Measurements from ENCODE around the gene DDX51.

The DDX51 gene

DNA sequence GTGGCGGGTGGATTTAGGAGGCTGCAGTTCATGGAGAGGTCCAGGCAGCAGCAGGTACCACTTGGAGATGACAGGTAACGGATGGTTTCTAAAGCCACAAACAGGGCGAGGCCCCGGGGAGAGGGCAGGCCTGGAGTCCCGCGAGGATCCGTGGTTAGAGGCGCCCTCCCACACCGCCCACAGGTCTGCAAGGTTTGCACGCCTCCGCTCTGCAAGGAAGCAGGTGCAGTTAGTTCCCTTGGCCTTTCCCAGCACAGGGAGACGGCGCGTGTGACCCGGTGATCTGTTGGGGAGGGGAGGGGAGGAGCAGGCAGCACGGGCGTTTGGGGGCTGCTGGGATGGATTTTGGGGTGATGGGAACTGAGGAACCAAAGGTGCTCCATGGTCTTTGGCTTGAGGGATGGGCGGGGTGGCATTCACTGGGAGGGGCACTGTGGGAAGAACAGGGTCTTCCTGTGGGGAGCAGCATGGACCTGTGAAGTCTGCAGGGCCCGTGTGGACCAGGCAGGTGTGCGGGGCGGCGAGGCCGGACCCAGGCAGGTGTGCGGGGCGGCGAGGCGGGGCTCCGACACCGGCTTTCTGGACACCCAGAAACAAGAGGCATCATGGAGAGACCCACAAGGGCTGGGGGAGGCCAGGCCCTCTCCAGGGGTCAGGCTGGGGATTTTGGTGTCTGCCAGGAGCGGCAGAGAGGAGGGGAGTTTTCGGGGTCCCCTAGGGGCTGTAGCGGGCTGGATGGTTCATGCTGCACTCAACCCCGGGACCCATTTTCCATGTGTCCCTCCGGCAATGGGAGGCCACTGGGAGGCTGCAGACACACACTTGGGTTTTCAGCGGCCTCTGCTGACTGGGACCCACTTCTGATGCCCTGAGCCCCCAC lies 29.3 kb upstream of the DDX51 start:
- H3K27ac Mint-ChIP-seq, result no peak overlapping the region
- no peaks in the 10 kb centered on the region for H3K36me3 Mint-ChIP-seq
- H3K4me1 Mint-ChIP-seq, result peaks cover 20% of the 10 kb centered on the region
- H3K27me3 Mint-ChIP-seq, result peaks cover 47% of the 10 kb centered on the region
- no peaks in the 10 kb centered on the region for H3K9me3 Mint-ChIP-seq
- no peak for ATAC-seq
- H3K4me3 Mint-ChIP-seq, result no peak overlapping the region

DNA sequence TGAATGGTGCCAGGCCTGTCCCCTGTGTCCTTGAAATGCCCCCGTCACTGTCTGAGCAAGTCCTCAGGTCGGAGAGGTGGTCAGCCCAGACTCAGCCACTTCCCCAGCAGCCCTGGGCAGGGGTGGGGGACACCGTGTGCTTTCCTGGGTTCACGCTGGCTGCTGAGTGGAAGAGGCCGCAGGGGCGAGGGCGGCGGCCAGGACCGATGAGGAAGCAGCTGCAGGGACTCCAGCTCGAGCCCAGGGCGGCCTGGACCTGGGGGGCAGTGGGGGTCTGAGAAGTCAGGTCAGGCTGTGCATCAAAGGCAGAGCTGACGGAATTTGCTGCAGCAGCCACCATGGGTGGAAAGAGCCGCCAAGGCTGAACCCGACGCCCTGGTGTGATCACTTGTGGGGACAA lies 28.5 kb upstream of the DDX51 start:
- H3K27me3 Mint-ChIP-seq, result peaks cover 47% of the 10 kb centered on the region
- ATAC-seq, result no peak
- H3K27ac Mint-ChIP-seq, result no peak overlapping the region
- H3K9me3 Mint-ChIP-seq, result no peaks in the 10 kb centered on the region
- no peak overlapping the region for H3K4me3 Mint-ChIP-seq
- no peaks in the 10 kb centered on the region for H3K36me3 Mint-ChIP-seq
- H3K4me1 Mint-ChIP-seq, result peaks cover 20% of the 10 kb centered on the region

DNA sequence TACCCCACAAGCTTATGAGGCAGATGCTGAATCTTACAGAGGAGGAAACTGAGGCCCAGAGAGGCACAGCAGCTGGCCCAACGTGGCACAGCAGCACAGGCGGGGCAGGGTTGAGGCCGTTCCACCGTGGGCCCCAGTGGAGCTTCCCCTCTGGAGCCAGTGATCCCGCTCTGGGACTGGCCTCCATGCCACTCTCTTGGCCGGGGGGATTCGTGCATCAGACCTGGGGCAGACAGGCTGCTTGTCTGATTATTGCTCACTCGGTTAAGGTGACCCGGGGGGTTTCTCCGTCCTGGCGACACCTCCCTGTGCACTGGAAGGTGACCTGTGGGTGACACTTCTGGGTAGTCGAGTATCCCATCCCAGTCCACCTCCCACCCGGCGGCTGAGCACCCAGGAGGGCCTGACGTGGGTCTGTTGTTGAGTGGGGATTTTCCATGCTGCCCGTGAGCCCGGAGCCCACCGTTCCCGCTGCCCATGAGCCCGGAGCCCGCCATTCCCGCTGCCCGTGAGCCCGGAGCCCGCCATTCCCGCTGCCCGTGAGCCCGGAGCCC lies 27.9 kb upstream of the DDX51 start:
- Mint-ChIP-seq H3K9me3 (peaks cover 2% of the 10 kb centered on the region), H3K27me3 (peaks cover 50% of the 10 kb centered on the region), H3K36me3 (no peaks in the 10 kb centered on the region), H3K4me1 (peaks cover 20% of the 10 kb centered on the region), H3K4me3 (no peak overlapping the region), H3K27ac (no peak overlapping the region)
- ATAC-seq, result no peak

DNA sequence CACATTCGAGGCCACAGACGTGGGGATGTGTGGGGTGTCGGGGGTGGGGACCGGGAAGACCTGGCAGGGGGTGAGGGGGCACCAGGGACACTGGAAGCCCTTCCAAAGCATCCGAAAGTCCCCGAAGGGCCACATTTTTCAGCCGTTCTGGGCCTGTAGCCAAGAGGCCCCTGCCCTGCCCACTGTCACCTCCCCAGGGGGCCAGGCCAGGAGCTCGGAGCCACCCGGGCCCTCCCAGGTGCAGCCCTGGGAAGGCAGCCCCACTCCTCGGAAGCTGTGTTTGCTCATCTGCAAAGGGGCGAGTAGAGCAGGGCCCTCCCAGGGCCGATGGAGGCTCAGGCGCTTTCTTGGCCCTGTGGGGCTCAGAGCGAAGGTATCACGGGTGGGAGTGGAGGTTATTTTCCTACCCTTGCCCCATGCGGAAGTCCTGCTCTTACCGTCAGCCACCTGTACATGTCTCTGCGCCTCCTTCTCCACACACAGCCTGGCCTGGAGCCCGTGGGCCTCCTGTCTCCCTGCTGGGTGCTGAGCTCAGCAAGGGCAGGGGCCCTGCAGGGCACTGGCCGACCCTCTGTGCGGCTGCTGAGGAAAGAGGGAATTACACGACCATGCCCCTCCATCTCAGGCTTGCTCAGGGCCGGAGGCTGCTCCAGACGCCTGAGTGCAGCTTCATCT lies 27.3 kb upstream of the DDX51 start:
- H3K4me1 Mint-ChIP-seq, result peaks cover 20% of the 10 kb centered on the region
- no peak overlapping the region for H3K4me3 Mint-ChIP-seq
- no peaks in the 10 kb centered on the region for H3K36me3 Mint-ChIP-seq
- ATAC-seq, result no peak
- H3K27ac Mint-ChIP-seq, result no peak overlapping the region
- H3K27me3 Mint-ChIP-seq, result peaks cover 50% of the 10 kb centered on the region
- peaks cover 8% of the 10 kb centered on the region for H3K9me3 Mint-ChIP-seq

DNA sequence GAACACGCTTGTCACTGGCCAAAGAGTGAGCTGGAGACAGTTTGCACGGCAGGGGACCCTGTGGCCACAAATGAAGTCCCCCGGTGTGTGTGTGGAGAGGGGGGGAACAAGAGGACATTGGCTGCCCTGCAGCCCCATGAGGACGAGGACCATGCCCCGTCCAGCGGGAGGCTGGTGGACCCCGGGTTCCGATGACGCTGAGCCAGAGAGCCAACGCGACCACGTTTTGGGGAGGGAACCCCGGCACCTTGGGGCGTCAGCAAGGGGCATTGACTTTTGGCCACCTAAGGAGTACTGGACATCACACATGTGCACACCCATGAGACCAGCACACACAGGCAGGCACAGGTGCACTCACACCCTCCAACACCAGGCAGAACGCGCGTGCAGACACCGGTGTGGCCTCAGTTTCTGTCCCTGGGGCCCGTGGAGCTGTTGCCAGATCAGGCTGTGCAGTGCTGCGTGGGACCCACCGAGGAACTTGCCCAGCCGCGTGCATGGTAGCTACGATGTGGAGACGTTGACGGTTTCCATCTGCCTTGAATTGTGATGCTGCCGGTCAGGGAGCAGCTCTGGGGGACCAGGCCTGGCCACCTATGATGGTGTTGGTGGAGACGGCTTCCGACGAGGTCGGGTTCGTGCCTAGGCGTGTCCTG lies 26.6 kb upstream of the DDX51 start:
- Mint-ChIP-seq H3K9me3 (peaks cover 12% of the 10 kb centered on the region), H3K27ac (no peak overlapping the region), H3K4me1 (peaks cover 20% of the 10 kb centered on the region), H3K4me3 (no peak overlapping the region), H3K27me3 (peaks cover 52% of the 10 kb centered on the region), H3K36me3 (no peaks in the 10 kb centered on the region)
- no peak for ATAC-seq

DNA sequence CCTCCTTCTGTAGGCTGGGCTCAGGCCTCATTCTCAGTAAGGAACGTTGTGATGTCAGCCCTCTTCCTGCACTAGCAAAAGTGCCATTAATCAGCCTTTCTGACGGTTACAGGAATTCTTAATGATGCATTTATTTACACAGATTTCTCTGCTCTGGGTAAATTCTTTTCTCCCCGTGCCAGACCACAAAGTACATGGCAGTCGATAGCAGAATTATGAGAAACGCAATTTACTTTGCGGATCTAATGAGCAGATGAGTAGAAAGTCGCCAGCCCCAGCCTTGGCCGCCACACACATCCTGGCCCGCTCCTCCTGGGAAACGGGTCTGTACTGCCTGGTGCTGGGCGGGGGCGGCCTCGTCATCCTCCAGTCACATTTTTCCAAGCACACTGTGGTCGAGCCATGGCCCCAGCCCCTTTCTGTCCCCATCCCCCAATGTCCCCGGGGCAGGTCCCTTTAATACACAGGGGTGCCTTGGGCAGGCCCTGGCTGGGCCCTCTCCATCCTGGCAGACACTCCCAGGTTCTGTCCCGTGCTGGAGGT lies 26.0 kb upstream of the DDX51 start:
- Mint-ChIP-seq H3K27ac (no peak overlapping the region), H3K36me3 (no peaks in the 10 kb centered on the region), H3K9me3 (peaks cover 12% of the 10 kb centered on the region), H3K4me3 (no peak overlapping the region), H3K4me1 (peaks cover 20% of the 10 kb centered on the region), H3K27me3 (peaks cover 53% of the 10 kb centered on the region)
- no peak for ATAC-seq

DNA sequence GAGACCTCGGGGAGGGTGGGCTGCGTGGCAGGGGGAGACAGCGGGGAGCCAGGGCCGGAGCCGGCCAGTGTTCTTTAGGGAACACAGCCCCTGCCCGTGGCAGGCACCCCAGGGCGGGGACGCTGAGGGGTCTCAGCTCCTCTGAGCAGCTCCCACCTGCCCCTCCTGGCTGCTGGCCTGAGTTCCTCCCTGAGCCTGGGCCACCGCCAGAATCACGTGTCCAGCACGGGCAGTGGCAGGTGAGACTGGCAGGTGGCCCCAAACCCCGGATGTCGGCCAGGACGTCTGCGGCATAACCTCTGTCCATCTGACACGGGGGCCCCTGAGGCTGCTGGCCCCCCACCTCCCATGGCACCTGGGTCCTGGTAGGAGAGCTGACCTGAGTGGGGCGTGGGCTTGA lies 25.3 kb upstream of the DDX51 start:
- peaks cover 45% of the 10 kb centered on the region for H3K27me3 Mint-ChIP-seq
- H3K9me3 Mint-ChIP-seq, result peaks cover 12% of the 10 kb centered on the region
- H3K27ac Mint-ChIP-seq, result no peak overlapping the region
- H3K4me3 Mint-ChIP-seq, result no peak overlapping the region
- peaks cover 14% of the 10 kb centered on the region for H3K4me1 Mint-ChIP-seq
- no peaks in the 10 kb centered on the region for H3K36me3 Mint-ChIP-seq
- peak; percentile 38 for ATAC-seq

DNA sequence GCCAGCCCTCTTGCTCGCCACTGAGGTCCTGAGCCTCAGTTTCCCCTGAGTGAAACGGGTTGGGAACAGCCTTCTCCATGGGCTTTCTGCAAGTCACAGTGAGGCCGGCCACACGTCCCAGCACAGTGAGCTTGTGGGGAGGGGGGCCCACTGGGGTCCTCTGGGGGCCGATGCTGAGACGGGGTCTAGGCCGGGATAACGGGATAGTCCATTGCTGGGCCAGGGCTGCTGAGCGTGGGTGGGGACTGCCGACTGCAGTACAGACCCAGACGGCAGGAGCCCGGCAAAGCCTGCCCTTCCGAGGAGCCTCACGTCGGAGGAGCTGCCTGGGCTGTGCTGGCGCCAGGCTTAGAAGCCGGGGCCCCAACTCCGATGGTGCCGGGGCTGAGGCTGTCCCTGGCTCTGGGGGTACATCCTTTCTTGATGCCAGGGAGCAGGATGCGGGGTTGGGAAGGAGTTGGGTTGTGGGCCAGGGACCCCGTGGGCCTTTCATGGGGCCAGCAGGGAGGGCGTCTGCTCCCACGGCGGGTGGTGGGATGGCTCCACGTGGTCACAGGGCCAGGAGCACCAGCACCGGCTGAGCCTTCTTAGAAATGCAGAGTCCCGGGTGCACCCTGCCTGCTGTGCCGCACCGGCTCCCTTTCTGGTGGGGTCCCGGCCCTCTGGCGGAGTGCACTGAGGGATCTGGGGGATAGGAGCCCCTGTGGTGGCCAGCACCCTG lies 24.4 kb upstream of the DDX51 start:
- Mint-ChIP-seq H3K27me3 (peaks cover 38% of the 10 kb centered on the region), H3K36me3 (no peaks in the 10 kb centered on the region), H3K4me3 (no peak overlapping the region), H3K27ac (no peak overlapping the region), H3K9me3 (peaks cover 12% of the 10 kb centered on the region), H3K4me1 (peaks cover 9% of the 10 kb centered on the region)
- ATAC-seq, result no peak

DNA sequence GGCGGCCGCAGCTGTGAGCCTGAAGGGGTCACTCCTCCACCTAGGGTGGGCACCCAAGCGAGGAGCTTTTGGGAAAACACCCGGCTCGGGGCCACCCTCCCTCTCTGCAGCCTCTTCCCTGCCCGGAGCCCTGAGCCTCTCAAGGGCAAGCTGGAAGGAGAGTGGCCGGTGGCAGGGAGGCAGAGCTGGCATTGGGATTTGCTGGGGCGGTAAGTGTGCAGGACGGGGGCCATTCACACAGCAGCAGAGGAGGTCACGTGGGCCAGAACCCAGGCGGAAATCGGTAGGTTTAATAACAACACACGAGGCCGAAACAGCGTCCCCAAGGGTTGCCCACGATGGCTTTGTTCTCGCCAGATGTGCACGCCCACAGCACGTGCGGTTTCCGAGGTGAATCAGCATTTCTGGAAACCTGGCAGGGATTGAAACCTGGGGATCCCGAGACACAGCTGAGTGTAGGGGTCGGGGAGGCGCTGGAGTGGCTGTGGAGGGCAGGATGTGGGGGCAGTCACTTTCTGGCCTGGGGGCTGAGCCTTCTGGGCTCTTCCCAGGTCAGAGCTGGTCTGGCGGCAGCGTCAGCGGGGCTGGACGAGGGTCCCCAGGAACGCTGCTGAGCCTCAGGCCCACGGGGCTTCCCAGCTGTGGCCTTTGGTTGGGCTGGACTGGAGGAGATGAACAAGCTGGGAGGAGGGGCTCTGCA lies 23.6 kb upstream of the DDX51 start:
- H3K9me3 Mint-ChIP-seq, result peaks cover 12% of the 10 kb centered on the region
- peaks cover 31% of the 10 kb centered on the region for H3K27me3 Mint-ChIP-seq
- peaks cover 2% of the 10 kb centered on the region for H3K4me1 Mint-ChIP-seq
- no peak overlapping the region for H3K4me3 Mint-ChIP-seq
- H3K27ac Mint-ChIP-seq, result no peak overlapping the region
- H3K36me3 Mint-ChIP-seq, result no peaks in the 10 kb centered on the region
- no peak for ATAC-seq

DNA sequence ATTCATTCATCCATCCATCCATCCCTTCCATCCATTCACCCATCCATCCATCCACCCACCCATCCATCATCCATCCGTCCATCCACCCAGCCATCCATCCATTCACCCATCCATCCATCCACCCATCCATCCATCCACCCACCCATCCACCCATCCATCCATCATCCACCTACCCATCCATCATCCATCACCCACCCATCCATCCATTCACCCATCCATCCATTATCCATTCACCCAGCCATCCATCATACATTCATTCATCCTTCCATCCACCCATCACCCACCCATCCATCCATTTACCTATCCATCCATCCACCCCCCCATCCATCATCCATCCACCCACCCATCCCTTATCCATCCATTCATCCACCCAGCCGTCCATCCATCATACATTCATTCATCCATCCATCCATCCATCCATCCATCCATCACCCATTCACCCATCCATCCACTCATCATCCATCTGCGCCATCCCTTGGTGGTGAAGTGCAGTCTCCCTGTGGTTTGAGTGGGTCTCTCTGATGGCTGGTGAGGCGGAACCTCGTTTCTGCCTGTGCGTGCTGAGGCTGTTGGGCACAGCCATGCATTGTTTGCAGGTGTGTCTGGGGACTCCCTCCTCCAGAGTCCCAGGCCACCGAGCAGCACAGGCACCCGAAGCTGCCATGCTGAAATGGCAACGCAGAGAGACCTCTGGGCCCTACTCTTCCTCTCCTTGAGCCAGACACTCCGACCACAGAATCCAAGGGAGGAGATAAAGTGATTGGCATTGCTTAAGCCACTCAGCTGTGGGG lies 22.9 kb upstream of the DDX51 start:
- H3K9me3 Mint-ChIP-seq, result peaks cover 15% of the 10 kb centered on the region
- H3K36me3 Mint-ChIP-seq, result peaks cover 4% of the 10 kb centered on the region
- H3K4me3 Mint-ChIP-seq, result no peak overlapping the region
- H3K27ac Mint-ChIP-seq, result no peak overlapping the region
- H3K4me1 Mint-ChIP-seq, result no peaks in the 10 kb centered on the region
- no peak for ATAC-seq
- H3K27me3 Mint-ChIP-seq, result peaks cover 23% of the 10 kb centered on the region

DNA sequence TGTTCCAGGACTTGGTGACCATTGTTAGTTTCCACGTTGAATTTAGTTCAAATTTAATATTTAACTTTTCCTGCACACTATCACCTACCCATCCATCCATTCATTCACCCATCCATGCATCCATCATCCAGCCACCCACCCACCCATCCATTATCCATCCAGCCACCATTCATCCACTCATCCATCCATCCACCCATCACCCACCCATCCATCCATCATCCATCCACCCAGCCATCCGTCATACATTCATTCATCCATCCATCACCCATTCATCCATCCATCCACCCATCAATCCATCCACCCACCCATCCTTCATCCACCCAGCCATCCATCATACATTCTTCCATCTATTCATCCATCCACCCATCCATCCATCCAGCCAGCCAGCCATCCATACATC lies 22.0 kb upstream of the DDX51 start:
- no peaks in the 10 kb centered on the region for H3K4me1 Mint-ChIP-seq
- H3K27ac Mint-ChIP-seq, result no peak overlapping the region
- H3K36me3 Mint-ChIP-seq, result peaks cover 6% of the 10 kb centered on the region
- ATAC-seq, result no peak
- peaks cover 19% of the 10 kb centered on the region for H3K9me3 Mint-ChIP-seq
- peaks cover 19% of the 10 kb centered on the region for H3K27me3 Mint-ChIP-seq
- H3K4me3 Mint-ChIP-seq, result no peak overlapping the region

DNA sequence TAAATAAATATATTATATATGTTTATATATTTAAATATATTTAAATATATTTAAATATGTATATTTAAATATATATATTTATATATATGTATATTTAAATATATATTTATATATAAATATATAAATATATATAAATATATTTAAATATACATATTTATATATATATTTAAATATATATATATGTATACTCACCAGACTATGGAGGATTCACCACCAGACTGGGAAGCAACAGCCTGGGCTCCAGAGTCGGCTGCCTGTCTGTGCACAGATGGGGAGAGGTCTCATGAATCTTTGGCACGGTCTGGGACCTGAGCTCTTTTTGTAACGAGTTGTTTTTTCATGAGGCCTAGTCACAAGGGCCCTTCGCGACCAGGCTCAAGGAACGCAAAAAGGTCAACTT lies 21.5 kb upstream of the DDX51 start:
- ATAC-seq, result no peak
- no peak overlapping the region for H3K4me3 Mint-ChIP-seq
- H3K4me1 Mint-ChIP-seq, result no peaks in the 10 kb centered on the region
- peaks cover 19% of the 10 kb centered on the region for H3K9me3 Mint-ChIP-seq
- no peak overlapping the region for H3K27ac Mint-ChIP-seq
- peaks cover 6% of the 10 kb centered on the region for H3K36me3 Mint-ChIP-seq
- peaks cover 19% of the 10 kb centered on the region for H3K27me3 Mint-ChIP-seq

DNA sequence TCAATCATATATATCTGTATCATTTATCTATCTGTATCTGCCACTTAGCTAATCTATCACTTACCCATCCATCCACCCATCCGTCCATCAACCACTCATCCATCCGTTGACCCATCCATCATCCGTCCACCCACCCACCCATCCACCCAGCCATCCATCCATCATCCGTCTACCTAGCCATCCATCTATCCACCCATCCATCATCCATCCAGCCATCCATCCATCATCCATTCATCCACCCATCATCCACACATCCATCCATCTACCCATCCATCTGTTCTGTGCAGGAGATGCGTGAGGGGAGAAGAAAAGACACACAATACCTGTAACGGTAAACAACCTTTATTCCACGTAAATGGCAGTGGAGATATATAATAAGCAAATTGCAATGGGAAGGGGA lies 20.3 kb upstream of the DDX51 start:
- peaks cover 19% of the 10 kb centered on the region for H3K9me3 Mint-ChIP-seq
- H3K4me1 Mint-ChIP-seq, result no peaks in the 10 kb centered on the region
- H3K27ac Mint-ChIP-seq, result no peak overlapping the region
- ATAC-seq, result no peak
- H3K36me3 Mint-ChIP-seq, result peaks cover 6% of the 10 kb centered on the region
- no peak overlapping the region for H3K4me3 Mint-ChIP-seq
- peaks cover 19% of the 10 kb centered on the region for H3K27me3 Mint-ChIP-seq

DNA sequence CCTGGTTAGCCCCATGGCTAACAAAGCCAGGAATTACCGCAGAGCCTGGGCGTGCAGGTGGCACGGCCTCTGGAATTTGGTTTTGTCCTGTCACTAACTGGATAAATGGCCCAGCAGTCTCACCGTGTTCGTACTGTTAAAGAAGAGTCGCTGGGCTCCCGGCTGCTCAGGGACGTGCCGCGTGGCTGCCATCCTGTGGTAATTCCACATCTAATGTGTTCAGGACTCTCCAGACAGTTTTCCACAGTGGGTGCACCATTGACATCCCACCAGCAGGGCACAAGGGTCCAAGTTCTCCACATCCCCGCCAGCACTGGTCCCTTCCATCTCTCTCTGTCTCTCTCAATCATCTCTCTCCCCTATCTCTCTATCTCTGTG lies 19.8 kb upstream of the DDX51 start:
- Mint-ChIP-seq H3K4me1 (no peaks in the 10 kb centered on the region), H3K36me3 (peaks cover 6% of the 10 kb centered on the region), H3K27ac (no peak overlapping the region), H3K4me3 (no peak overlapping the region), H3K27me3 (peaks cover 19% of the 10 kb centered on the region), H3K9me3 (peaks cover 19% of the 10 kb centered on the region)
- ATAC-seq, result no peak

Measured in stimulated activated memory B cell treated with anti-CD40 and anti-IgM and Interleukin-4, amounts not matched to agents 10 μg/mL and 1 μg/mL and 100 μg/mL, for 72 hours (primary cell).